ENCODE data around the gene C2CD5. TPM values are rescaled to one million over a fixed set of nuclear protein-coding genes. Genes with fewer than 3 reads are reported as not detected.
A peak's percentile ranks its signal among the peaks of the same experiment; 100 is the strongest.
"Not testable (repeated sequence)": the region's sequence is repeated elsewhere in the genome, so short reads cannot be mapped to it uniquely, and the experiment has no call there.

The C2CD5 gene
- total and polyA plus RNA-seq, 2 donors = 26.5 to 45.7 TPM

GRCh38 chr12:22457085-22457484 is 87.3 kb downstream of the C2CD5 start:
- Histone ChIP-seq H3K4me1 (ENCODE audit: control insufficient read depth in 2 of 2, insufficient read depth in 2 of 2, low read length in 2 of 2) (no peaks in the 10 kb centered on the region), H3K27me3 (ENCODE audit: control insufficient read depth in 2 of 2, insufficient read depth in 1 of 2, low read length in 1 of 2) (no peaks in the 10 kb centered on the region), H3K36me3 (ENCODE audit: control insufficient read depth in 2 of 2, insufficient read depth in 2 of 2, low read length in 1 of 2) (peaks cover 3 to 9% of the 10 kb centered on the region in 2 donors), H3K27ac (ENCODE audit: low read depth in 1 of 2, low read length in 1 of 2) (no peak overlapping the region), H3K9me3 (ENCODE audit: control insufficient read depth in 2 of 2, insufficient read depth in 1 of 2, low read length in 1 of 2) (no peaks in the 10 kb centered on the region), H3K4me3 (ENCODE audit: low read length in 2 of 2) (no peak overlapping the region)
- 97% methylated on average over 4 of the region's 4 CpGs for WGBS
- DNase-seq (ENCODE audit: low read depth in 6 of 9, low spot score in 9 of 9) = no peak

- H3K27me3 ChIP-seq (ENCODE audit: control insufficient read depth in 2 of 2, insufficient read depth in 1 of 2, low read length in 1 of 2) = no peaks in the 10 kb centered on the region
- no peaks in the 10 kb centered on the region for H3K4me1 ChIP-seq (ENCODE audit: control insufficient read depth in 2 of 2, insufficient read depth in 2 of 2, low read length in 2 of 2)
- H3K27ac ChIP-seq (ENCODE audit: low read depth in 1 of 2, low read length in 1 of 2) = no peak overlapping the region
- H3K9me3 ChIP-seq (ENCODE audit: control insufficient read depth in 2 of 2, insufficient read depth in 1 of 2, low read length in 1 of 2) = no peaks in the 10 kb centered on the region
- DNase-seq (ENCODE audit: low read depth in 6 of 9, low spot score in 9 of 9) = no peak
- WGBS = 97% methylated on average over 3 of the region's 3 CpGs
- no peak overlapping the region for H3K4me3 ChIP-seq (ENCODE audit: low read length in 2 of 2)
- H3K36me3 ChIP-seq (ENCODE audit: control insufficient read depth in 2 of 2, insufficient read depth in 2 of 2, low read length in 1 of 2) = peaks cover under 1 to 10% of the 10 kb centered on the region in 2 donors
These were observed 90.8 kb downstream of the C2CD5 start for GRCh38 chr12:22453511-22453910.

- Histone ChIP-seq H3K27me3 (ENCODE audit: control insufficient read depth in 2 of 2, insufficient read depth in 1 of 2, low read length in 1 of 2) (no peaks in the 10 kb centered on the region), H3K4me3 (ENCODE audit: low read length in 2 of 2) (no peak overlapping the region), H3K4me1 (ENCODE audit: control insufficient read depth in 2 of 2, insufficient read depth in 2 of 2, low read length in 2 of 2) (no peaks in the 10 kb centered on the region), H3K36me3 (ENCODE audit: control insufficient read depth in 2 of 2, insufficient read depth in 2 of 2, low read length in 1 of 2) (peaks cover 0 to 3% of the 10 kb centered on the region in 2 donors), H3K27ac (ENCODE audit: low read depth in 1 of 2, low read length in 1 of 2) (no peak overlapping the region), H3K9me3 (ENCODE audit: control insufficient read depth in 2 of 2, insufficient read depth in 1 of 2, low read length in 1 of 2) (no peaks in the 10 kb centered on the region)
- DNase-seq (ENCODE audit: low read depth in 6 of 9, low spot score in 9 of 9) = peak in 1 of 9 donors; percentile 6
- 87% methylated on average over 4 of the region's 4 CpGs for WGBS
These were observed 97.1 kb downstream of the C2CD5 start for GRCh38 chr12:22447223-22447622.

GRCh38 chr12:22444317-22444665 is 100.1 kb downstream of the C2CD5 start:
- not testable (repeated sequence) for DNase-seq (ENCODE audit: low read depth in 6 of 9, low spot score in 9 of 9); H3K9me3 ChIP-seq (ENCODE audit: control insufficient read depth in 2 of 2, insufficient read depth in 1 of 2, low read length in 1 of 2); H3K36me3 ChIP-seq (ENCODE audit: control insufficient read depth in 2 of 2, insufficient read depth in 2 of 2, low read length in 1 of 2); H3K27me3 ChIP-seq (ENCODE audit: control insufficient read depth in 2 of 2, insufficient read depth in 1 of 2, low read length in 1 of 2); H3K27ac ChIP-seq (ENCODE audit: low read depth in 1 of 2, low read length in 1 of 2); H3K4me3 ChIP-seq (ENCODE audit: low read length in 2 of 2); H3K4me1 ChIP-seq (ENCODE audit: control insufficient read depth in 2 of 2, insufficient read depth in 2 of 2, low read length in 2 of 2)
- 97% methylated on average over 11 of the region's 11 CpGs for WGBS

GRCh38 chr12:22443379-22444316 is 100.7 kb downstream of the C2CD5 start:
- Histone ChIP-seq H3K27me3 (ENCODE audit: control insufficient read depth in 2 of 2, insufficient read depth in 1 of 2, low read length in 1 of 2) (no peaks in the 10 kb centered on the region), H3K9me3 (ENCODE audit: control insufficient read depth in 2 of 2, insufficient read depth in 1 of 2, low read length in 1 of 2) (no peaks in the 10 kb centered on the region), H3K36me3 (ENCODE audit: control insufficient read depth in 2 of 2, insufficient read depth in 2 of 2, low read length in 1 of 2) (no peaks in the 10 kb centered on the region), H3K4me3 (ENCODE audit: low read length in 2 of 2) (no peak overlapping the region), H3K27ac (ENCODE audit: low read depth in 1 of 2, low read length in 1 of 2) (no peak overlapping the region), H3K4me1 (ENCODE audit: control insufficient read depth in 2 of 2, insufficient read depth in 2 of 2, low read length in 2 of 2) (no peaks in the 10 kb centered on the region)
- peak; percentile 29 to 84 (median 69) for DNase-seq (ENCODE audit: low read depth in 6 of 9, low spot score in 9 of 9)
- 44% methylated on average over 17 of the region's 17 CpGs for WGBS

GRCh38 chr12:22437031-22437806 is 107.1 kb downstream of the C2CD5 start:
- H3K27ac ChIP-seq (ENCODE audit: low read depth in 1 of 2, low read length in 1 of 2) = no peak overlapping the region
- H3K4me1 ChIP-seq (ENCODE audit: control insufficient read depth in 2 of 2, insufficient read depth in 2 of 2, low read length in 2 of 2) = no peaks in the 10 kb centered on the region
- no peaks in the 10 kb centered on the region for H3K27me3 ChIP-seq (ENCODE audit: control insufficient read depth in 2 of 2, insufficient read depth in 1 of 2, low read length in 1 of 2)
- H3K36me3 ChIP-seq (ENCODE audit: control insufficient read depth in 2 of 2, insufficient read depth in 2 of 2, low read length in 1 of 2) = no peaks in the 10 kb centered on the region
- no peaks in the 10 kb centered on the region for H3K9me3 ChIP-seq (ENCODE audit: control insufficient read depth in 2 of 2, insufficient read depth in 1 of 2, low read length in 1 of 2)
- 90% methylated on average over 10 of the region's 10 CpGs for WGBS
- H3K4me3 ChIP-seq (ENCODE audit: low read length in 2 of 2) = no peak overlapping the region
- no peak for DNase-seq (ENCODE audit: low read depth in 6 of 9, low spot score in 9 of 9)

GRCh38 chr12:22435583-22435982 is 108.8 kb downstream of the C2CD5 start:
- Histone ChIP-seq H3K36me3 (ENCODE audit: control insufficient read depth in 2 of 2, insufficient read depth in 2 of 2, low read length in 1 of 2) (no peaks in the 10 kb centered on the region), H3K27me3 (ENCODE audit: control insufficient read depth in 2 of 2, insufficient read depth in 1 of 2, low read length in 1 of 2) (no peaks in the 10 kb centered on the region), H3K4me3 (ENCODE audit: low read length in 2 of 2) (no peak overlapping the region), H3K27ac (ENCODE audit: low read depth in 1 of 2, low read length in 1 of 2) (no peak overlapping the region), H3K4me1 (ENCODE audit: control insufficient read depth in 2 of 2, insufficient read depth in 2 of 2, low read length in 2 of 2) (no peaks in the 10 kb centered on the region), H3K9me3 (ENCODE audit: control insufficient read depth in 2 of 2, insufficient read depth in 1 of 2, low read length in 1 of 2) (no peaks in the 10 kb centered on the region)
- no peak for DNase-seq (ENCODE audit: low read depth in 6 of 9, low spot score in 9 of 9)
- WGBS = 97% methylated on average over 3 of the region's 3 CpGs

- H3K4me3 ChIP-seq (ENCODE audit: low read length in 2 of 2) = no peak overlapping the region
- H3K36me3 ChIP-seq (ENCODE audit: control insufficient read depth in 2 of 2, insufficient read depth in 2 of 2, low read length in 1 of 2) = no peaks in the 10 kb centered on the region
- 92% methylated on average over 1 of the region's 1 CpG for WGBS
- DNase-seq (ENCODE audit: low read depth in 6 of 9, low spot score in 9 of 9) = no peak
- no peak overlapping the region for H3K27ac ChIP-seq (ENCODE audit: low read depth in 1 of 2, low read length in 1 of 2)
- H3K4me1 ChIP-seq (ENCODE audit: control insufficient read depth in 2 of 2, insufficient read depth in 2 of 2, low read length in 2 of 2) = no peaks in the 10 kb centered on the region
- H3K27me3 ChIP-seq (ENCODE audit: control insufficient read depth in 2 of 2, insufficient read depth in 1 of 2, low read length in 1 of 2) = no peaks in the 10 kb centered on the region
- H3K9me3 ChIP-seq (ENCODE audit: control insufficient read depth in 2 of 2, insufficient read depth in 1 of 2, low read length in 1 of 2) = no peaks in the 10 kb centered on the region
These were observed 112.6 kb downstream of the C2CD5 start for GRCh38 chr12:22431693-22432251.

GRCh38 chr12:22416801-22417200 is 127.5 kb downstream of the C2CD5 start:
- no peak for DNase-seq (ENCODE audit: low read depth in 6 of 9, low spot score in 9 of 9)
- Histone ChIP-seq H3K27ac (ENCODE audit: low read depth in 1 of 2, low read length in 1 of 2) (no peak overlapping the region), H3K36me3 (ENCODE audit: control insufficient read depth in 2 of 2, insufficient read depth in 2 of 2, low read length in 1 of 2) (no peaks in the 10 kb centered on the region), H3K4me3 (ENCODE audit: low read length in 2 of 2) (no peak overlapping the region), H3K4me1 (ENCODE audit: control insufficient read depth in 2 of 2, insufficient read depth in 2 of 2, low read length in 2 of 2) (no peaks in the 10 kb centered on the region), H3K27me3 (ENCODE audit: control insufficient read depth in 2 of 2, insufficient read depth in 1 of 2, low read length in 1 of 2) (no peaks in the 10 kb centered on the region), H3K9me3 (ENCODE audit: control insufficient read depth in 2 of 2, insufficient read depth in 1 of 2, low read length in 1 of 2) (no peaks in the 10 kb centered on the region)
